ENCODE measurements around the gene PRR29. TPM values are rescaled to one million over a fixed set of nuclear protein-coding genes. Genes with fewer than 3 reads are reported as not detected.

PRR29 gene
- total RNA-seq, 4 donors from 2014 or later, result 0.13 TPM; not detected in 3

DNA sequence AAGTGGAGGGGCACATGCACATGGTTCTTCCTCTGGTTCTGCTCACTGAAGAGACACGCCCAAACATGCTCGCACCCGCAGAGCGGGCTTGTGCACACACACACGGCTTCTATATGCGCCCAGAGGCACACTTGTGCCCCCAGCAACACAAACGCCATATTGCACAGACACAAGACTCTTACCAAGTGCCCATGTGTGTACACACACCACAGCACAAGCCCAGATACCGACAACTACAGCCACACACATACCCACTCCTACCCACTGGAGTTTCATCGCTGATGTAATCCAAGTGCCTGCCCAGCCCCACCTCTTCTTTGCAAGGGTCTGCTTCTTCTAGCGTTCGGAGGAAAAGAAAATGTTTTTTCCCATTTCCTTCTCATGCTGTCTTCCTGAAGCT, 6.5 kb upstream of the PRR29 start:
- in situ Hi-C loops (cut with MboI; ENCODE audit: low sequenced_read_pairs in 4 of 4) (no loop called here), intact Hi-C loops (cut with DNase I; ENCODE audit: low total_unique reads) (loop anchor here (1.0 kb wide), 1 partner anchor 44 kb away; no protein-coding TSS in a partner anchor)
- H3K4me1 ChIP-seq, result peaks cover 27 to 28% of the 10 kb centered on the region in 2 donors
- no peak overlapping the region for H3K27ac ChIP-seq
- TF ChIP-seq, protein P1, sequence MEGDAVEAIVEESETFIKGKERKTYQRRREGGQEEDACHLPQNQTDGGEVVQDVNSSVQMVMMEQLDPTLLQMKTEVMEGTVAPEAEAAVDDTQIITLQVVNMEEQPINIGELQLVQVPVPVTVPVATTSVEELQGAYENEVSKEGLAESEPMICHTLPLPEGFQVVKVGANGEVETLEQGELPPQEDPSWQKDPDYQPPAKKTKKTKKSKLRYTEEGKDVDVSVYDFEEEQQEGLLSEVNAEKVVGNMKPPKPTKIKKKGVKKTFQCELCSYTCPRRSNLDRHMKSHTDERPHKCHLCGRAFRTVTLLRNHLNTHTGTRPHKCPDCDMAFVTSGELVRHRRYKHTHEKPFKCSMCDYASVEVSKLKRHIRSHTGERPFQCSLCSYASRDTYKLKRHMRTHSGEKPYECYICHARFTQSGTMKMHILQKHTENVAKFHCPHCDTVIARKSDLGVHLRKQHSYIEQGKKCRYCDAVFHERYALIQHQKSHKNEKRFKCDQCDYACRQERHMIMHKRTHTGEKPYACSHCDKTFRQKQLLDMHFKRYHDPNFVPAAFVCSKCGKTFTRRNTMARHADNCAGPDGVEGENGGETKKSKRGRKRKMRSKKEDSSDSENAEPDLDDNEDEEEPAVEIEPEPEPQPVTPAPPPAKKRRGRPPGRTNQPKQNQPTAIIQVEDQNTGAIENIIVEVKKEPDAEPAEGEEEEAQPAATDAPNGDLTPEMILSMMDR (IDR thresholded peaks at IDR 0.05 in 4 of 5, conservative IDR thresholded peaks at IDR 0.05 in 1 of 5), result no peak
- TF ChIP-seq POLR2A (IDR thresholded peaks at IDR 0.05), result no peak
- no peaks in the 10 kb centered on the region for H3K36me3 ChIP-seq
- no peaks in the 10 kb centered on the region for H3K9me3 ChIP-seq
- H3K4me3 ChIP-seq, result no peak overlapping the region
- H3K27me3 ChIP-seq, result no peaks in the 10 kb centered on the region
- DNase-seq (no peak), ATAC-seq (no peak)

DNA sequence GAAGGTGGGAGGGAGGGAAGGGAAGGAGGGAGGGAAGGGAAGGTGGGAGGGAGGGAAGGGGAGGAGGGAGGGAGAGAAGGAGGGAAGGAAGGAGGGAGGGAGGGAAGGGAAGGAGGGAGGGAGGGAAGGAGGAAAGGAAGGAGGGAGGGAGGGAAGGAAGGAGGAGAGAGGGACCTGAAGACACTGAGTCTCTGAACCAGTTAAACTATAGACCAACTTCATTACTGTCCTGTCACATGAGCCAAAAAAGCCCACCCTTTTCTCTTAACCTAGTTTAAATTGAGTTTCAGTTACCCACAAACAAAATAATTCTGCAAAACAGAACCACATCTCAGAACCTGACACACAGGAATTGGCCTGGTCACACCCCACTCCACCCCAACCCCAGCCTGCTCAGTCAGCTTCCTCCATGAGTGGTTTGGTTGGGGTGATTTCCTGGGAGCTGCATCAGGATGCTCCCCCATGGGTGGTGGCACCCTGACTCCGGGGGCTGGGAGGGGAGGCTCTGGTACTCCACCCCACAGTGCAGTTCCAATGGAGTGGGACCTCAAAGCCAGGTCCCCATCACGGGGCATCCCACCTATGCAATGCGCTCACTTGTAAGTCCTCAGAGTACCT, 4.7 kb upstream of the PRR29 start:
- Histone ChIP-seq H3K4me3 (no peak overlapping the region), H3K27ac (no peak overlapping the region), H3K27me3 (peaks cover 5 to 8% (median 7%) of the 10 kb centered on the region in 3 donors), H3K9me3 (no peaks in the 10 kb centered on the region), H3K36me3 (no peaks in the 10 kb centered on the region), H3K4me1 (peaks cover 24 to 26% of the 10 kb centered on the region in 2 donors)
- DNase-seq (no peak), ATAC-seq (no peak)
- intact Hi-C loops (cut with DNase I; ENCODE audit: low total_unique reads) (no loop called here), in situ Hi-C loops (cut with MboI; ENCODE audit: low sequenced_read_pairs in 4 of 4) (no loop called here)
- TF ChIP-seq POLR2A (IDR thresholded peaks at IDR 0.05), result no peak
- TF ChIP-seq, protein P1 (IDR thresholded peaks at IDR 0.05 in 4 of 5, conservative IDR thresholded peaks at IDR 0.05 in 1 of 5), result no peak

DNA sequence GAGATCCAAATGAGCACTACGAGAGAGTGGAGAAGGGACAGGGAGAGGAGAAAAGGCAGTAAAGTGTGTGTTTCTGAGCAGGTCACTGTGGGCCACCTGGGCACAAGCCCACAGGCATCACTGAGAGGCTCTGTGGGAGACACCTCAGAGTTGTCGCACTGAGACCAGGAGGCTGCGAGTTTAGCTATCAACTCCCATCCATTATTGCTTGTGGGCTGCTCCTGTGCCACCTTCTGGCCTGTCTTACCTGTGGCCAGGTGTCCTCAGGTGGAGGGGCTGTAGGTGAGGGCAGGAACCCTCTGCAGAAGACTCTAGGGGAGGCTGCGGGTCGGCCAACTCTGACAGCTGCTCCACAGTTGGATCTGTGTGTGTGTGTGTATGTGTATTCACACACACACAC, 2.5 kb upstream of the PRR29 start:
- H3K4me3 ChIP-seq, result no peak overlapping the region
- in situ Hi-C loops (cut with MboI; ENCODE audit: low sequenced_read_pairs in 4 of 4), result no loop called here
- no peaks in the 10 kb centered on the region for H3K36me3 ChIP-seq
- intact Hi-C loops (cut with DNase I; ENCODE audit: low total_unique reads), result no loop called here
- TF ChIP-seq POLR2A (IDR thresholded peaks at IDR 0.05), result no peak
- TF ChIP-seq, protein P1 (IDR thresholded peaks at IDR 0.05 in 4 of 5, conservative IDR thresholded peaks at IDR 0.05 in 1 of 5), result no peak
- no peak for DNase-seq
- peaks cover 19 to 20% of the 10 kb centered on the region in 2 donors for H3K4me1 ChIP-seq
- ATAC-seq, result no peak
- no peak overlapping the region for H3K27ac ChIP-seq
- no peaks in the 10 kb centered on the region for H3K9me3 ChIP-seq
- peaks cover 12 to 19% (median 15%) of the 10 kb centered on the region in 3 donors for H3K27me3 ChIP-seq

DNA sequence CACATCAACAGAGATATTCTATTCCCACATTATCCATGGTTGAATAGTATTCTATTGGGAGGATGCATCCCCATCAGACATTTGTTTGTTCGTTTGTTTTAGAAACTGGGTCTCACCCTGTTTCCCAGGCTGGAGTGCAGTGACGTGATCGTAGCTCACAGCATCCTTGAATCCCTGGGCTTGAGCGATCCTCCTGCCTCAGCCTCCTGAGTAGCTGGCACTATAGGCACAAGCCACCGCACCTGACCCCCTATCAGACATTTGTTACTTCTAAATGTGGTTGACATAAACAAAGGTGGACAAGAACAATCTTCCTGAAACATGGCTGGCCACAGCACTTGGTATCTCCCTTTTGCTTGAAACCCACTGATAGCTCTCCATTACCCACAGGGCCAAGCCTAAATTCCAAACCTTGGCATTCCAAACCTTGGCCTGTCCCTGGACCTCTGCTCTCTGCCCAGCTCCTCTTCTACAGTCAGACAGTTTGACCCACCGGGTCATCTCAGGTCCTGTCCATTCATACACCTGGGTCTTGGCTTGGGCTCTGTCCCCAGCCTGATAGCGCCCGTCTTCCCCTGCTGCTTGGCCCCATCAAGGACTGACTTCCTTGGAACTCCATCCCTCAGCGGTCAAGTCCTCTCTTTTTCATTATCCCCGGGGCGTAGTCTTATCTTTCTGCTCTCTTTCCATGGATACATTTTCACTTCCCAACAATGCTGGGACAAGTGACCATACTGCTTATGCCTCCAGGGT, 1.5 kb upstream of the PRR29 start:
- no peaks in the 10 kb centered on the region for H3K36me3 ChIP-seq
- intact Hi-C loops (cut with DNase I; ENCODE audit: low total_unique reads) (no loop called here), in situ Hi-C loops (cut with MboI; ENCODE audit: low sequenced_read_pairs in 4 of 4) (no loop called here)
- no peaks in the 10 kb centered on the region for H3K9me3 ChIP-seq
- DNase-seq (no peak), ATAC-seq (no peak)
- H3K27ac ChIP-seq, result peak overlapping the region in 1 of 4 donors; percentile 51
- peaks cover 12 to 23% (median 18%) of the 10 kb centered on the region in 3 donors for H3K27me3 ChIP-seq
- H3K4me1 ChIP-seq, result peaks cover 15 to 16% of the 10 kb centered on the region in 2 donors
- no peak overlapping the region for H3K4me3 ChIP-seq
- no peak for TF ChIP-seq POLR2A (IDR thresholded peaks at IDR 0.05)
- TF ChIP-seq, protein P1 (IDR thresholded peaks at IDR 0.05 in 4 of 5, conservative IDR thresholded peaks at IDR 0.05 in 1 of 5), result no peak
